Mononuclear cell (primary cell): ENCODE data around the gene NFE2L1. TPM values are rescaled to one million over a fixed set of nuclear protein-coding genes. Genes with fewer than 3 reads are reported as not detected.

Experiments used
- H3K27me3 ChIP-seq: 2 replicates; pipeline ENCODE4 v1.6.0; 2011; ENCODE audit warnings: low read length, control low read depth; ENCODE audit not compliant: insufficient read depth
- H3K4me1 ChIP-seq: 2 replicates; pipeline ENCODE4 v1.5.1; 2011; ENCODE audit warnings: mild to moderate bottlenecking, low read length, control low read depth; ENCODE audit not compliant: insufficient read depth
- H3K4me3 ChIP-seq: 2 replicates; pipeline ENCODE4 v1.5.1; 2011; ENCODE audit warnings: mild to moderate bottlenecking, low read length, moderate library complexity
- H3K9me3 ChIP-seq: 2 replicates; pipeline ENCODE4 v1.5.1; 2011; ENCODE audit warnings: low read depth, mild to moderate bottlenecking, control low read depth, low read length
- total RNA-seq: library from RNA; depleted of rRNA; stranded (reverse); fragments of >200 nt; gene quantifications from one replicate; pipeline ENCODE4 v1.2.3, GENCODE V29; 2012

NFE2L1 gene
- total RNA-seq, 1 donor: 17.0 TPM

DNA sequence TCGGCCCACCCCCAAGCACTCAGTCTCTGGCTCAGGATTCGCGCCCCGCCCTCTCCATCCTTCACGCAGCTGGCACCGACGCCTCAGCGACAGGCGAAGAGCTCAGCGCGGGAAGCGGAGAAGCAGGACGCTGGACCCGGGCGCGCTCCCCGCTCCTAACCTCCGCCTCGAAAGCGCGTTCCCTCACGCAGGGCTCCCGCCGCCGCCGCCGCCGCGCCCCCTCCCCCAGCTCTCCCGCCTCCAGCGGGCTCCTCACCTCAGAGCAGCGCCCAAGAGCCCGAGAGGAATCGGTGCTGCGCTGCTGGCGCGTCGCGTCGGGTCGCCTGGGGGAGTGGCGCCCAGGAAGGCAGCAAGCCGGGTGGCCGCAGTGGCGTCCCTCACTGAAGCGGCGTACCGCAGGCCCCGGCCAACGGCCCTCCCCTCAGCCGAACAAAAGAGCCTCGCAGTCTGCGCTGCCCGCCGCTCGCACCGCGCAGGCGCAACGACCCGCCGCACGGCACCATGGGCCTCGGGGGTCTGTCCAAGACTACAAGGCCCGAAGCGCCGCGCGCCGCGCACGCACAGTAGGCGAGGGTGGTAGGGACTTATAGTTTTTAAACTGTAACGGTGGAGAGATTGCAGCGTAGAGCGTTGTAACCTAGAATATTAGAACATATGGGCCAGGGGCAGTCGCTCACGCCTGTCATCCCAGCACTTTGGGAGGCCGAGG, 53.0 kb downstream of the NFE2L1 start, which contains the start of gene CBX1:
CBX1 (minus strand) TSS at position 467 of the 709 bp plus-strand sequence. CDS start 24,474 bp downstream, outside the sequence.
- Histone ChIP-seq H3K27me3 (no peaks in the 10 kb centered on the region), H3K9me3 (no peaks in the 10 kb centered on the region), H3K4me1 (peaks cover 54% of the 10 kb centered on the region), H3K4me3 (peak within 1 kb of the TSS; percentile 72)

DNA sequence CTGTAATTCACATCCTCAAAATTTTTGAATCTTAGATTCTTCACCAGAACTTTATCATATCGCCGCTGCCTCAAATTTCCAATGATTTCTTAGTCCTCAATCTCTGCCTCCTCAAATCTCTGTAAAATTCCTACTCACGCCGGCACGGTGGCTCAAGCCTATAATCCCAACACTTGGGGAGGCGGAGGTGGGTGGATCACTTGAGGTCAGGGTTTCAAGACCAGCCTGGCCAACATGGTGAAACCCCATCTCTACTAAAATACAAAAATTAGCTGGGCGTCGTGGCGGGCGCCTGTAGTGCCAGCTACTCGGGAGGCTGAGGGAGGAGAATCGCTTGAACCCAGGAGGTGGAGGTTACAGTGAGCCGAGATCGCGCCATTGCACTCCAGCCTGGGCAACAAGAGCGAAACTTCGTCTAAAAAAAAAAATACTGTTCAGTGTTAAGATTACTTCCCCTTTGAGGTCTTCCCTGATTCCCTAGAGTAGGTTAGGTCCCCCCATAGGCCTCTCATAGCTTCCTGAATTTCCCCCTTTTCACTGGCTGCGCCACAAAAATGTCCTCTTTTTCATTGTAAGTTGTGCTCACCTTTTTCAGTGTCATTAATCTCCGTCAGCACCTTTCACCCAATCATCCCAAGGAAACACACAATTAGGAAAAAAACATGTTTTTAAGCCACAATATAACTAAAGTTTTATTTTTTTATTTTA, 54.0 kb downstream of the NFE2L1 start:
- Histone ChIP-seq H3K27me3 (no peaks in the 10 kb centered on the region), H3K4me3 (no peak overlapping the region), H3K4me1 (peaks cover 64% of the 10 kb centered on the region)

DNA sequence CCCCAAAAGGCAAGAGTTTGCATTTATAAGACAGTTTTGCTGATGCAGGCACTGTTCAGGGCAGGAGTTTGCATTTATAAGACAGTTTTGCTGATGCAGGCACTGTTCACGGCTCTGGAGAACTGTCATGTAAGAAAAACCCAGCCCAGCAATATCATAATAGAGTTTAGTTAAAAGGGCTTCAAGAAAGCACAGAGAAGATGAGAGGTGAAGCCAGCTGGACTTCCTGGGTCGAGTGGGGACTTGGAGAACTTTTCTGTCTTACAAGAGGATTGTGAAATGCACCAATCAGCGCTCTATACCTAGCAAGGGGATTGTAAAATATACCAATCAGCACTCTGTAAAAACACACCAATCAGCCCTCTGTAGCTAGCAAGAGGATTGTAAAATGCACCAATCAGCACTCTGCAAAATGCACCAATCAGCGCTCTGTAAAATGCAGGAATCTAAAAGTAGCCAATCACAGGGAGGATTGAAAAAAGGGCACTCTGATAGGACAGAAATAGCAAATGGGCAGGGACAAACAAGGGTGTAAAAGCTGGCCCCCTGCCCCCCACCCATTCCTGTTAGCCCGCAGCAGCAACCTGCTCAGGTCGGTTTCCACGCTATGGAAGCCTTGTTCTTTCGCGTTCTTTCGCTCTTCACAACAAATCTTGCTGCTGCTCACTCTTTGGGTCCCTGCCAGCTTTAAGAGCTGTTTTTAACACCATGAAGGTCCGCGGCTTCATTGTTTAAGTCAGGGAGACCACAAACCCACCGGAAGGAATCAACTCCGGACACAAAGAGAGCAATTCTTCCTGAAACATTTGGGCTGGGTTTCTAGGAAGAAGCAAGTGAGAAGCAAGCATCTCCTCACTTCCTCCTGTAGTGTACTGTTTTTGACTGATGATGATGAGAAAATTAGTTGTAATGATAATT, 54.9 kb downstream of the NFE2L1 start:
- H3K4me1 ChIP-seq: peaks cover 65% of the 10 kb centered on the region
- H3K9me3 ChIP-seq: no peaks in the 10 kb centered on the region
- H3K27me3 ChIP-seq: no peaks in the 10 kb centered on the region
- H3K4me3 ChIP-seq: no peak overlapping the region

More for the DNA sequence above, 54.0 kb downstream of the NFE2L1 start:
- H3K9me3 ChIP-seq: no peaks in the 10 kb centered on the region

DNA sequence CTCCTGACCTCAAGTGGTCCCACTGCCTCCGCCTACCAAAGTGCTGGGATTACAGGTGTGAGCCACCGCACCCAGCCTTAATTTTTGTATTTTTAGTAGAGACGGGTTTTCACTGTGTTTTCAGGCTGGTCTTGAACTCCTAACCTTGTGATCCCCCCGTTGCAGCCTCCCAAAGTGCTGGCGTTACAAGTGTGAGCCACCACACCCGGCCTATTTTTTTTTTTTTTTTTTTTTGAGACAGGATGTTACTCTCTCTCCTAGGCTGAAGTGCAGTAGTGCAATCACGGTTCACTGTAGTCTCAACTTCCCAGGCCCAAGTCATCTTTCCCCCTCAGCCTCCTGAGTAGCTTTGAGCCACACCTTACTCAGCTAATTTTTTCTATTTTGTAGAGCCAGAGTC, 56.3 kb downstream of the NFE2L1 start:
- Histone ChIP-seq H3K27me3 (no peaks in the 10 kb centered on the region), H3K4me3 (no peak overlapping the region), H3K9me3 (no peaks in the 10 kb centered on the region), H3K4me1 (peaks cover 79% of the 10 kb centered on the region)

DNA sequence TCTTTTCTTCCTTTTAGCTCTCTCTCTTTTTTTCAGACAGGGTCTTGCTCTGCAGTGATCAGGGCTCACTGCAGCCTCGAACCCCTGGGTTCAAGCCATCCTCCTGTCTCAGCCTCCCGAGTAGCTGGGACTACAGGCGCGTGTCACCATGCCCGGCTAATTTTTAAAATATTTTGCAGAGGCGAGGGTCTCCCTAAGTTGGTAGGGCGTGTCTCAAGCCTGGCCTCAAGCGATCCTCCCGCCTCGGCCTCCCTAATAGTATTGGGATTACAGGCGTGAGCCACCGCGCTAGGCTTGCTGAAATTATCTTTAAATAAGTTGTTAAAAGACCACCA, 58.6 kb downstream of the NFE2L1 start:
- peak overlapping the region; percentile 96 for H3K4me3 ChIP-seq
- H3K9me3 ChIP-seq: no peaks in the 10 kb centered on the region
- H3K4me1 ChIP-seq: peaks cover 83% of the 10 kb centered on the region
- no peaks in the 10 kb centered on the region for H3K27me3 ChIP-seq

DNA sequence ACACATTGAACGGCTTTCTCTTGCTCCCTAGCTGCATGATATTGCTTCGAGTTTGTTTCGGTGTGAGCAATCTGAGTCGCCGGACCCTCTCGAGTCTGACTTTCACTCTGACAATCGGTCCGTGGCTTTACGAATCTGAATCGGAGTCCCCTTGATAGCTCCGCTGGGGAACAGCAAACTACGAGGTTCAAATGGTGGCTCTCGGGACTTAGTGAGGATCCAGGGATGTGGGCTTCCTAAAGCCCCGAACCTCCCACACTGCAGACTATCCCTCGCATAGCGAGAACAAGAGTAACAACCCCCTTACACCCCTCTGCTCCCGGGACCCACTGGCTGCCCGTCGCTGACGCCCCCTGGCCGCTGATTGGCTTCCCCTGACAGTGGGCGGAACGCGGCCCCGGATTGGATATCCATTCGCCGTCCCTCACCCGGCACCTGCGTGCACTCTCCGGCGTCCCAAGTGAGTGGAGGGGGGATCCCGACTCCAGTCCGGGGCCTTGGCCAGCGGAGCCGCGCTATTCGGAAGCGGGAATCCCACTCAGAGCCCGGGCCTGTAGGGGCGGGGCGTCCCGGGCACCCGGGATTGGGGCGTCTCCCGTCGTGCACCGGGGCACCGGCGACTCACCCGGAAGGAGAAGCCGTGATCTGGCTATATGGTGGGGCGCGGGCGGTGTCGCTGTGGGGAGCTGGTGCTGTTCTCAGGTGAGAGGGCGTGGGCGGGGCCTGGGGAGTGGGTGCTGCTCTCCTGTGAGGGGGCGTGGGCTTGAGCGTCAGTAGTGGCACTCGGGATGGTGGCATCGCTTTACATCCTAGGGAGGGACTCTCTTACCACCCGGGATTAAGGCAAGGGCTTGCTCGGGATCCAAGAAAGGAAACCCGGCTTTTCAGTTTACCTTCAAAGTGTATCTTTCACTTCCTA, 59.2 kb downstream of the NFE2L1 start, which contains the start of gene SNX11:
SNX11 (plus strand) TSS at position 630 of the 919 bp plus-strand sequence. CDS start 4,278 bp downstream, outside the sequence.
- no peaks in the 10 kb centered on the region for H3K27me3 ChIP-seq
- H3K9me3 ChIP-seq: no peaks in the 10 kb centered on the region
- peak within 1 kb of the TSS; percentile 96 for H3K4me3 ChIP-seq
- peaks cover 83% of the 10 kb centered on the region for H3K4me1 ChIP-seq

DNA sequence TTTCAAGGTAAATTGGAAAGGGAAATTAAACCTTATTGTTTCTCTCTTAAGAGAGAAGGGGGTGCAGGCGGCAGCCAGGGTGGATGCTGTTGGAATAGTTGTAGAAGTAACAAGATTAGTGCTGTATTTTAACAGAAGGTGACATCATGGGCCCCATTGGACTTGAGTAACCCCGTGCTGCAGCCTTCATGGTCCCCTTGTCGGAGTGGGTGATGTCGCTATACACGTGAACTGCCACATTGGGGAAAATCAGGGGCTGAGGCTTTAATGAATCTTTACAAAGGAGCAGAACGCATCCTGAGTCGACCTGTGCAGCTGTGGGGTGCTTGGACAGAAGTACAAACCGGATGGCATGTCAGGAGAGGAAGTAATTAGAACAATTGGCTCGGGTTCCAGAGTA, 62.6 kb downstream of the NFE2L1 start:
- no peak overlapping the region for H3K4me3 ChIP-seq
- H3K4me1 ChIP-seq: peaks cover 82% of the 10 kb centered on the region
- no peaks in the 10 kb centered on the region for H3K9me3 ChIP-seq
- H3K27me3 ChIP-seq: no peaks in the 10 kb centered on the region

Other genes starting within 250 kb of the NFE2L1 start
- 8.5 TPM for gene OSBPL7, start 226.6 kb upstream of the NFE2L1 start, total RNA-seq
- gene MRPL10, start 216.8 kb upstream of the NFE2L1 start, total RNA-seq: 35.2 TPM
- not detected for gene LRRC46, start 216.7 kb upstream of the NFE2L1 start, total RNA-seq
- 11.2 TPM for gene SCRN2, start 207.1 kb upstream of the NFE2L1 start, total RNA-seq
- 0.21 TPM for gene SP6, start 197.2 kb upstream of the NFE2L1 start, total RNA-seq
- 2.5 TPM for gene SP2, start 152.1 kb upstream of the NFE2L1 start, total RNA-seq
- gene PNPO, start 106.8 kb upstream of the NFE2L1 start, total RNA-seq: 6.6 TPM
- gene PRR15L, start 90.5 kb upstream of the NFE2L1 start, total RNA-seq: not detected
- gene CDK5RAP3, start 77.2 kb upstream of the NFE2L1 start, total RNA-seq: 52.3 TPM
- gene COPZ2, start 10.6 kb upstream of the NFE2L1 start, total RNA-seq: 0.52 TPM
- 8.1 TPM for gene CBX1, start 53.1 kb downstream of the NFE2L1 start, total RNA-seq
- gene SNX11, start 59.4 kb downstream of the NFE2L1 start, total RNA-seq: 12.5 TPM